Transverse colon (tissue), 4 donors: Measurements from ENCODE around the gene TPGS1.

Experiments
- EP300 ChIP-seq: sonication (generic); formaldehyde crosslinking; IDR thresholded peaks from one replicate; pipeline ENCODE4 v1.6.1; 2017; ENCODE audit warnings: antibody characterized with exemption, low read depth
- POLR2AphosphoS5 ChIP-seq, 3 donors: sonication (generic); formaldehyde crosslinking; IDR thresholded peaks; one replicate each; pipeline ENCODE4 v1.6.1; 2016; ENCODE audit warnings: antibody characterized with exemption in 3 of 3
- TF ChIP-seq, protein P1 (sequence below), 5 experiments: fragments of 200-600 bp in 3 of 5; fragments of 450-650 bp in 2 of 5; sonication (generic) in 3 of 5; IDR thresholded peaks; 1 replicate in 2 of 5; 2 replicates in 3 of 5; pipeline ENCODE4 v1.5.1; 2016 to 2017; ENCODE audit warnings: antibody characterized with exemption in 5 of 5, inconsistent platforms in 3 of 5, mild to moderate bottlenecking in 2 of 5, moderate library complexity in 1 of 5

DNA sequence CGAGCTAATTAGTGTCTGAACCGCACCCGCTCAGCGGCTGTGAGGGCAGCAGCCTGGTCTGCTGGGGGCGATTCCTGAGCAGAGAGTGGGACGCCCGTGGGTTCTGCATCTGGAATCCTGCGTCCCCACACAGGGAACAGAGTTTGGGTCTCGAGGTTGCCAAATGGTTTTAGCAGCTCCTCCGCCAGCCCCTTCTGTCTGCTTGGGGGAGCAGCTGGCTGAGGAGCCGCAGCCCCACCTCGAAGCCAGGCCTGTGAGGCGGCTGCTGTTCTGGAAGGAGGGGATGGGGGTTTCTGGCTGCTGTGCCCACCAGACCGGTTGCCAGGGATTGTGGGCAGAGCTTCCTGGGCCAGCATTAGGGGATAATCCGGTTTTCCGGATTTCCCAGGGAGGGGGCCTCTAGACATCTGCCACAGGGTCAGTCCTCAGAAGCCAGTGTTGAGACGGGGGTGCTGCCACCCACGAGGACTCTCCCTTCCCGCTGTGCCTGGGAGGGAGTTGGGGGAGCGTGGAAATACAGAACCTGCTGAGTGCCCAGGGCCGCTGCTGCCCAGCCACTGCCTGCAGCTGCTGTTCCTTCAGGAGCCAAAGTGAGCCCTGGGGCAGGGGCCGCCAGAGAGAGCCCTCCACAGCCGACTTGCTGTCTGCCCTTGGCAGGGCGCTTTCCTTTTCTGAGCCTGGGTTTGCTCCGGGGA lies 26.2 kb downstream of the TPGS1 start:
- TF ChIP-seq, protein P1, sequence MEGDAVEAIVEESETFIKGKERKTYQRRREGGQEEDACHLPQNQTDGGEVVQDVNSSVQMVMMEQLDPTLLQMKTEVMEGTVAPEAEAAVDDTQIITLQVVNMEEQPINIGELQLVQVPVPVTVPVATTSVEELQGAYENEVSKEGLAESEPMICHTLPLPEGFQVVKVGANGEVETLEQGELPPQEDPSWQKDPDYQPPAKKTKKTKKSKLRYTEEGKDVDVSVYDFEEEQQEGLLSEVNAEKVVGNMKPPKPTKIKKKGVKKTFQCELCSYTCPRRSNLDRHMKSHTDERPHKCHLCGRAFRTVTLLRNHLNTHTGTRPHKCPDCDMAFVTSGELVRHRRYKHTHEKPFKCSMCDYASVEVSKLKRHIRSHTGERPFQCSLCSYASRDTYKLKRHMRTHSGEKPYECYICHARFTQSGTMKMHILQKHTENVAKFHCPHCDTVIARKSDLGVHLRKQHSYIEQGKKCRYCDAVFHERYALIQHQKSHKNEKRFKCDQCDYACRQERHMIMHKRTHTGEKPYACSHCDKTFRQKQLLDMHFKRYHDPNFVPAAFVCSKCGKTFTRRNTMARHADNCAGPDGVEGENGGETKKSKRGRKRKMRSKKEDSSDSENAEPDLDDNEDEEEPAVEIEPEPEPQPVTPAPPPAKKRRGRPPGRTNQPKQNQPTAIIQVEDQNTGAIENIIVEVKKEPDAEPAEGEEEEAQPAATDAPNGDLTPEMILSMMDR (IDR thresholded peaks at IDR 0.05): no peak
- TF ChIP-seq EP300: no peak
- TF ChIP-seq POLR2AphosphoS5 (IDR thresholded peaks at IDR 0.05): no peak
